Liver (tissue), 9 donors: ENCODE data around the gene GREB1. TPM values are rescaled to one million over a fixed set of nuclear protein-coding genes. Genes with fewer than 3 reads are reported as not detected.

Experiments
- DNase-seq: peaks from one replicate; pipeline ENCODE4 v3.0.0-alpha.2; 2017; ENCODE audit warnings: low spot score
- H3K27ac ChIP-seq, 2 donors: one replicate each; pipeline ENCODE4 v1.7.0; 2013; ENCODE audit warnings: inconsistent platforms in 2 of 2, low read length in 2 of 2, control low read depth in 1 of 2, low read depth in 1 of 2, mild to moderate bottlenecking in 1 of 2
- H3K27me3 ChIP-seq, 4 donors: one replicate each; pipeline versions ENCODE4 v1.6.1 to v1.7.0; 2013; ENCODE audit warnings: low read length in 3 of 4, inconsistent platforms in 1 of 4, mild to moderate bottlenecking in 1 of 4, moderate library complexity in 1 of 4; ENCODE audit not compliant: control insufficient read depth in 4 of 4, insufficient read depth in 4 of 4
- H3K36me3 ChIP-seq, 4 donors: one replicate each; pipeline versions ENCODE4 v1.6.1 to v1.7.0; 2013; ENCODE audit warnings: low read length in 3 of 4, mild to moderate bottlenecking in 3 of 4, low read depth in 1 of 4, moderate library complexity in 1 of 4; ENCODE audit not compliant: control insufficient read depth in 4 of 4, insufficient read depth in 3 of 4
- H3K4me1 ChIP-seq, 4 donors: one replicate each; pipeline versions ENCODE4 v1.6.1 to v1.7.0; 2013; ENCODE audit warnings: low read length in 3 of 4, mild to moderate bottlenecking in 3 of 4, moderate library complexity in 1 of 4; ENCODE audit not compliant: control insufficient read depth in 4 of 4, insufficient read depth in 4 of 4
- H3K4me3 ChIP-seq, 3 donors: one replicate each; pipeline versions ENCODE4 v1.6.1 to v1.7.0; 2013; ENCODE audit warnings: low read length in 3 of 3, control low read depth in 1 of 3, low read depth in 1 of 3, mild to moderate bottlenecking in 1 of 3
- H3K9ac ChIP-seq, 2 donors: one replicate each; pipeline ENCODE4 v1.7.0; 2013; ENCODE audit warnings: low read length in 2 of 2, mild to moderate bottlenecking in 2 of 2, moderate library complexity in 2 of 2, control low read depth in 1 of 2, low read depth in 1 of 2
- H3K9me3 ChIP-seq, 4 donors: one replicate each; pipeline versions ENCODE4 v1.6.1 to v1.7.0; 2013; ENCODE audit warnings: low read length in 3 of 4; ENCODE audit not compliant: control insufficient read depth in 4 of 4
- EGR1 ChIP-seq, 2 donors: IDR thresholded peaks; 2 replicates each; pipeline ENCODE4 v1.6.1; 2016 to 2018; ENCODE audit warnings: antibody characterized with exemption in 2 of 2, low read depth in 2 of 2
- FOXA1 ChIP-seq: IDR thresholded peaks from 2 replicates; pipeline ENCODE4 v1.6.1; 2016; ENCODE audit warnings: antibody characterized with exemption
- FOXA2 ChIP-seq: IDR thresholded peaks from 2 replicates; pipeline ENCODE4 v1.6.1; 2016; ENCODE audit warnings: antibody characterized with exemption
- GABPA ChIP-seq, 2 donors: IDR thresholded peaks in 1 of 2; conservative IDR thresholded peaks in 1 of 2; 2 replicates each; pipeline ENCODE4 v1.6.1; 2016; ENCODE audit warnings: antibody characterized with exemption in 2 of 2, mild to moderate bottlenecking in 1 of 2, moderate library complexity in 1 of 2
- HNF4A ChIP-seq, 2 donors: conservative IDR thresholded peaks; 2 replicates each; pipeline ENCODE4 v1.6.1; 2016; ENCODE audit warnings: antibody characterized with exemption in 2 of 2, mild to moderate bottlenecking in 2 of 2
- HNF4G ChIP-seq: IDR thresholded peaks from 2 replicates; pipeline ENCODE4 v1.6.1; 2016; ENCODE audit warnings: antibody characterized with exemption
- JUND ChIP-seq, 2 donors: IDR thresholded peaks; 2 replicates each; pipeline ENCODE4 v1.6.1; 2016; ENCODE audit warnings: antibody characterized with exemption in 2 of 2
- NR2F2 ChIP-seq: IDR thresholded peaks from 2 replicates; pipeline ENCODE4 v1.6.1; 2016; ENCODE audit warnings: antibody characterized with exemption
- RAD21 ChIP-seq, 2 donors: IDR thresholded peaks; 2 replicates each; pipeline ENCODE4 v1.6.1; 2016; ENCODE audit warnings: antibody characterized with exemption in 2 of 2, mild to moderate bottlenecking in 2 of 2
- RXRA ChIP-seq, 2 donors: IDR thresholded peaks; 2 replicates each; pipeline ENCODE4 v1.6.1; 2017 to 2018; ENCODE audit warnings: antibody characterized with exemption in 2 of 2, mild to moderate bottlenecking in 1 of 2
- SP1 ChIP-seq: IDR thresholded peaks from 2 replicates; pipeline ENCODE4 v1.6.1; 2018; ENCODE audit warnings: antibody characterized with exemption, mild to moderate bottlenecking
- TAF1 ChIP-seq: conservative IDR thresholded peaks from 2 replicates; pipeline ENCODE4 v1.6.1; 2016; ENCODE audit warnings: antibody characterized with exemption, mild to moderate bottlenecking
- YY1 ChIP-seq: IDR thresholded peaks from 2 replicates; pipeline ENCODE4 v1.6.1; 2016; ENCODE audit warnings: antibody characterized with exemption, mild to moderate bottlenecking
- WGBS: extraction: QIAGEN DNeasy Blood & Tissue Kit; methylation state at CpG from one replicate; pipeline ENCODE4 v1.1.7; 2013; 5-methylcytosine and 5-hydroxymethylcytosine counted together
- polyA plus RNA-seq, 2 donors: library from polyadenylated mRNA; stranded (reverse) in 1 of 2; unstranded in 1 of 2; fragments of 200-250 nt in 1 of 2; fragments of >200 nt in 1 of 2; fragmentation: Nextera tagmentation in 1 of 2; extraction: Ambion mirVana in 1 of 2; gene quantifications; one replicate each; pipeline versions ENCODE4 v1.2.1 to v1.2.3, GENCODE V29; 2013 to 2015
- total RNA-seq, 2 donors: library from RNA; depleted of rRNA; stranded (reverse); fragments of >200 nt; gene quantifications; one replicate each; pipeline ENCODE4 v1.2.3, GENCODE V29; 2014
- TF ChIP-seq, protein P1 (sequence below): IDR thresholded peaks from 2 replicates; pipeline ENCODE4 v1.6.1; 2016; ENCODE audit warnings: antibody characterized with exemption, mild to moderate bottlenecking
- TF ChIP-seq, protein P2 (sequence below): IDR thresholded peaks from 2 replicates; pipeline ENCODE4 v1.6.1; 2016; ENCODE audit warnings: antibody characterized with exemption
- TF ChIP-seq, protein P3 (sequence below): IDR thresholded peaks from 2 replicates; pipeline ENCODE4 v1.6.1; 2016; ENCODE audit warnings: antibody characterized with exemption
- TF ChIP-seq, protein P4 (sequence below): IDR thresholded peaks from 2 replicates; pipeline ENCODE4 v1.6.1; 2016; ENCODE audit warnings: antibody characterized with exemption
- TF ChIP-seq, protein P5 (sequence below): fragments of 150-350 bp; IDR thresholded peaks from 2 replicates; pipeline ENCODE4 v1.5.1; 2017; ENCODE audit warnings: improper control_type of control experiment, low read depth, low read length; ENCODE audit not compliant: missing input control
- donor health status: healthy.
- donor health status: healthy.
- donor health status: healthy.
- donor health status: healthy.
- donor health status: healthy.

The GREB1 gene
- total and polyA plus RNA-seq, 4 donors: 1.0 to 6.3 (median 3.6) TPM

DNA sequence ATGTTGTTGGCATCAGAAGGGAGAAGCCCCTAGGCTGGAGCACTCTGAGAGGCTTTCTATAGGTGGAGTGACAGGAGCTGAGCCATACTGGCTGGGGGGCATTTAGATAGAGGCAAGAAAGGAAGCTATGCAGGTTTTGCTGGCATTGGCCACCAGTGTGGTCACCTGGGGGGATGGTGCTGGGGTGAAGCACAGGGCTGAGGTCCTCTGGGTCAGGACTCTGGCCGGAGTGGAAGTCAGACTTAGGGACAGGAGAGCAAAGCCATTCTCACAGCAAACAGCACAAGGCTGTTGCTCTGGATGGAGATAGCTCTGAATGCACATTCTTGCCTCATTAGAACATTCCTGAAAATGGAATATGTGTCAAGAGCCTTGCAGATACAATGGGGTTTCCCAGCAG lies 88.8 kb downstream of the GREB1 start:
- Histone ChIP-seq H3K27me3 (no peaks in the 10 kb centered on the region), H3K9ac (no peak overlapping the region), H3K27ac (no peak overlapping the region), H3K4me1 (no peaks in the 10 kb centered on the region), H3K9me3 (peaks cover 0 to 2% (median 0%) of the 10 kb centered on the region in 4 donors), H3K36me3 (peaks cover 0 to 7% (median 2%) of the 10 kb centered on the region in 4 donors), H3K4me3 (no peak overlapping the region)
- TF ChIP-seq FOXA2 (no peak), HNF4G (no peak), FOXA1 (no peak), EGR1 (IDR thresholded peaks at IDR 0.05; ENCODE audit: low read depth in 2 of 2) (no peak), SP1 (no peak), GABPA (IDR thresholded peaks at IDR 0.05 in 1 of 2, conservative IDR thresholded peaks at IDR 0.05 in 1 of 2) (no peak), YY1 (no peak), RXRA (IDR thresholded peaks at IDR 0.05) (no peak), TAF1 (no peak), RAD21 (IDR thresholded peaks at IDR 0.05) (no peak)
- TF ChIP-seq, protein P1, sequence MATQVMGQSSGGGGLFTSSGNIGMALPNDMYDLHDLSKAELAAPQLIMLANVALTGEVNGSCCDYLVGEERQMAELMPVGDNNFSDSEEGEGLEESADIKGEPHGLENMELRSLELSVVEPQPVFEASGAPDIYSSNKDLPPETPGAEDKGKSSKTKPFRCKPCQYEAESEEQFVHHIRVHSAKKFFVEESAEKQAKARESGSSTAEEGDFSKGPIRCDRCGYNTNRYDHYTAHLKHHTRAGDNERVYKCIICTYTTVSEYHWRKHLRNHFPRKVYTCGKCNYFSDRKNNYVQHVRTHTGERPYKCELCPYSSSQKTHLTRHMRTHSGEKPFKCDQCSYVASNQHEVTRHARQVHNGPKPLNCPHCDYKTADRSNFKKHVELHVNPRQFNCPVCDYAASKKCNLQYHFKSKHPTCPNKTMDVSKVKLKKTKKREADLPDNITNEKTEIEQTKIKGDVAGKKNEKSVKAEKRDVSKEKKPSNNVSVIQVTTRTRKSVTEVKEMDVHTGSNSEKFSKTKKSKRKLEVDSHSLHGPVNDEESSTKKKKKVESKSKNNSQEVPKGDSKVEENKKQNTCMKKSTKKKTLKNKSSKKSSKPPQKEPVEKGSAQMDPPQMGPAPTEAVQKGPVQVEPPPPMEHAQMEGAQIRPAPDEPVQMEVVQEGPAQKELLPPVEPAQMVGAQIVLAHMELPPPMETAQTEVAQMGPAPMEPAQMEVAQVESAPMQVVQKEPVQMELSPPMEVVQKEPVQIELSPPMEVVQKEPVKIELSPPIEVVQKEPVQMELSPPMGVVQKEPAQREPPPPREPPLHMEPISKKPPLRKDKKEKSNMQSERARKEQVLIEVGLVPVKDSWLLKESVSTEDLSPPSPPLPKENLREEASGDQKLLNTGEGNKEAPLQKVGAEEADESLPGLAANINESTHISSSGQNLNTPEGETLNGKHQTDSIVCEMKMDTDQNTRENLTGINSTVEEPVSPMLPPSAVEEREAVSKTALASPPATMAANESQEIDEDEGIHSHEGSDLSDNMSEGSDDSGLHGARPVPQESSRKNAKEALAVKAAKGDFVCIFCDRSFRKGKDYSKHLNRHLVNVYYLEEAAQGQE: no peak
- TF ChIP-seq, protein P2, sequence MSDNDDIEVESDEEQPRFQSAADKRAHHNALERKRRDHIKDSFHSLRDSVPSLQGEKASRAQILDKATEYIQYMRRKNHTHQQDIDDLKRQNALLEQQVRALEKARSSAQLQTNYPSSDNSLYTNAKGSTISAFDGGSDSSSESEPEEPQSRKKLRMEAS: no peak
- WGBS: 89% methylated on average over 1 of the region's 1 CpG
- no peak for DNase-seq

DNA sequence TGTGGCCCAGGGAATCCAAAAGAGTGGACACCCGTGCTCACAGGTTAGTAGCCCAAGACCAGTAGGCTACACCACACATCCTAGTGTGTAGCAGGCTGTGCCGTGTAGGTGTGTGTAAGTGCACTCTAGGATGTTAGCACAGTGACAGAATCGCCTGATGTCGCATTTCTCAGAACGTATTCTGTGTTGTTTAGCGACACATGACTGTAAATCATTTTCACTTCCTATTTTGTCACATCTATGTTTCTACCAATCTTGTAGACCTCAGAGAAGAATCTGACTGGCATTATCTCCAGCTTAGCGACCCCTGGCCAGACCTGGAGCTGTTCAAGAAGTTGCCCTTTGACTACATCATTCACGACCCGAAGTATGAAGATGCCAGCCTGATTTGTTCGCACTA lies 91.0 kb downstream of the GREB1 start:
- no peak for DNase-seq
- Histone ChIP-seq H3K9me3 (peaks cover 0 to 2% (median 0%) of the 10 kb centered on the region in 4 donors), H3K27ac (no peak overlapping the region), H3K4me1 (no peaks in the 10 kb centered on the region), H3K4me3 (no peak overlapping the region), H3K27me3 (no peaks in the 10 kb centered on the region), H3K9ac (no peak overlapping the region), H3K36me3 (peaks cover 0 to 7% (median 2%) of the 10 kb centered on the region in 4 donors)
- WGBS: 89% methylated on average over 10 of the region's 10 CpGs
- TF ChIP-seq SP1: no peak
- no peak for TF ChIP-seq RXRA (IDR thresholded peaks at IDR 0.05)
- TF ChIP-seq, protein P1: no peak
- no peak for TF ChIP-seq NR2F2
- no peak for TF ChIP-seq TAF1
- TF ChIP-seq GABPA (IDR thresholded peaks at IDR 0.05 in 1 of 2, conservative IDR thresholded peaks at IDR 0.05 in 1 of 2): no peak
- no peak for TF ChIP-seq RAD21 (IDR thresholded peaks at IDR 0.05)
- TF ChIP-seq, protein P3, sequence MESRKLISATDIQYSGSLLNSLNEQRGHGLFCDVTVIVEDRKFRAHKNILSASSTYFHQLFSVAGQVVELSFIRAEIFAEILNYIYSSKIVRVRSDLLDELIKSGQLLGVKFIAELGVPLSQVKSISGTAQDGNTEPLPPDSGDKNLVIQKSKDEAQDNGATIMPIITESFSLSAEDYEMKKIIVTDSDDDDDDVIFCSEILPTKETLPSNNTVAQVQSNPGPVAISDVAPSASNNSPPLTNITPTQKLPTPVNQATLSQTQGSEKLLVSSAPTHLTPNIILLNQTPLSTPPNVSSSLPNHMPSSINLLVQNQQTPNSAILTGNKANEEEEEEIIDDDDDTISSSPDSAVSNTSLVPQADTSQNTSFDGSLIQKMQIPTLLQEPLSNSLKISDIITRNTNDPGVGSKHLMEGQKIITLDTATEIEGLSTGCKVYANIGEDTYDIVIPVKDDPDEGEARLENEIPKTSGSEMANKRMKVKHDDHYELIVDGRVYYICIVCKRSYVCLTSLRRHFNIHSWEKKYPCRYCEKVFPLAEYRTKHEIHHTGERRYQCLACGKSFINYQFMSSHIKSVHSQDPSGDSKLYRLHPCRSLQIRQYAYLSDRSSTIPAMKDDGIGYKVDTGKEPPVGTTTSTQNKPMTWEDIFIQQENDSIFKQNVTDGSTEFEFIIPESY: no peak
- no peak for TF ChIP-seq YY1
- no peak for TF ChIP-seq FOXA2
- TF ChIP-seq, protein P4, sequence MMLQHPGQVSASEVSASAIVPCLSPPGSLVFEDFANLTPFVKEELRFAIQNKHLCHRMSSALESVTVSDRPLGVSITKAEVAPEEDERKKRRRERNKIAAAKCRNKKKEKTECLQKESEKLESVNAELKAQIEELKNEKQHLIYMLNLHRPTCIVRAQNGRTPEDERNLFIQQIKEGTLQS: no peak
- no peak for TF ChIP-seq HNF4G
- TF ChIP-seq HNF4A (conservative IDR thresholded peaks at IDR 0.05): no peak
- TF ChIP-seq, protein P5, sequence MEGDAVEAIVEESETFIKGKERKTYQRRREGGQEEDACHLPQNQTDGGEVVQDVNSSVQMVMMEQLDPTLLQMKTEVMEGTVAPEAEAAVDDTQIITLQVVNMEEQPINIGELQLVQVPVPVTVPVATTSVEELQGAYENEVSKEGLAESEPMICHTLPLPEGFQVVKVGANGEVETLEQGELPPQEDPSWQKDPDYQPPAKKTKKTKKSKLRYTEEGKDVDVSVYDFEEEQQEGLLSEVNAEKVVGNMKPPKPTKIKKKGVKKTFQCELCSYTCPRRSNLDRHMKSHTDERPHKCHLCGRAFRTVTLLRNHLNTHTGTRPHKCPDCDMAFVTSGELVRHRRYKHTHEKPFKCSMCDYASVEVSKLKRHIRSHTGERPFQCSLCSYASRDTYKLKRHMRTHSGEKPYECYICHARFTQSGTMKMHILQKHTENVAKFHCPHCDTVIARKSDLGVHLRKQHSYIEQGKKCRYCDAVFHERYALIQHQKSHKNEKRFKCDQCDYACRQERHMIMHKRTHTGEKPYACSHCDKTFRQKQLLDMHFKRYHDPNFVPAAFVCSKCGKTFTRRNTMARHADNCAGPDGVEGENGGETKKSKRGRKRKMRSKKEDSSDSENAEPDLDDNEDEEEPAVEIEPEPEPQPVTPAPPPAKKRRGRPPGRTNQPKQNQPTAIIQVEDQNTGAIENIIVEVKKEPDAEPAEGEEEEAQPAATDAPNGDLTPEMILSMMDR: no peak
- TF ChIP-seq EGR1 (IDR thresholded peaks at IDR 0.05; ENCODE audit: low read depth in 2 of 2): no peak
- TF ChIP-seq, protein P2: no peak
- no peak for TF ChIP-seq FOXA1
- no peak for TF ChIP-seq JUND (IDR thresholded peaks at IDR 0.05)
